Measurements from ENCODE around the gene ING3.
A peak's percentile ranks its signal among the peaks of the same experiment; 100 is the strongest.

Gene ING3

DNA sequence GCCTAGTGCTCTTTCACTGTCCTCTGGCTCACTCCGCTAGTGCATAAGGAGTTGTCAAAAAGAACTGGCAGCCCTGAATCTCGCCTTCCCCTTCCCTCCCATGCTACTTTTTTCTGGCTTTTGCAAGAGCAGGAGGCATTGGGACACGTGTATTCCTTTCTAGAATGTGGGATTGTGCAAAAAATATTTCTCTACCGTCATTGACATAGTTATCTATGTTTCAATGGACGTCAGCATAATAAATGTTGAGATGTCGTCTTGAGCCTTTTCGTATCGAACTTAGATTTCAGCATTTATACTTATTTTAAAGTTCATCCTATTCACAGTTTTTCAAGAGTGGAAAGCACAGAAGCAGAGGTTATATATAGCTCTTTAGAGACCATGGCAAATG is 727 bp downstream of the ING3 start:
- DNase-seq (ENCODE audit: low read depth): no peak
- no peaks in the 10 kb centered on the region for H3K9me3 ChIP-seq (ENCODE audit: control insufficient read depth, low read length)

GRCh38 chr7:120951826-120952225 is 1.2 kb downstream of the ING3 start:
- Histone ChIP-seq H3K36me3 (ENCODE audit: control insufficient read depth, insufficient read depth, low read length, severe bottlenecking) (peaks cover 37% of the 10 kb centered on the region), H3K9ac (ENCODE audit: low read length) (peak overlapping the region; percentile 94), H3K9me3 (ENCODE audit: control insufficient read depth, low read length) (no peaks in the 10 kb centered on the region), H3K4me3 (ENCODE audit: low read length) (peak overlapping the region; percentile 86), H3K4me1 (ENCODE audit: control insufficient read depth, insufficient read depth, low read length) (peaks cover 12% of the 10 kb centered on the region), H3K27me3 (replicated peaks; ENCODE audit: control insufficient read depth, insufficient read depth, low read length) (no peaks in the 10 kb centered on the region)
- no peak for DNase-seq (ENCODE audit: low read depth)

More for the DNA sequence above, 727 bp downstream of the ING3 start:
- peaks cover 32% of the 10 kb centered on the region for H3K36me3 ChIP-seq (ENCODE audit: control insufficient read depth, insufficient read depth, low read length, severe bottlenecking)
- peak overlapping the region; percentile 94 for H3K9ac ChIP-seq (ENCODE audit: low read length)
- peaks cover 12% of the 10 kb centered on the region for H3K4me1 ChIP-seq (ENCODE audit: control insufficient read depth, insufficient read depth, low read length)
- no peaks in the 10 kb centered on the region for H3K27me3 ChIP-seq (replicated peaks; ENCODE audit: control insufficient read depth, insufficient read depth, low read length)
- H3K4me3 ChIP-seq (ENCODE audit: low read length): peak overlapping the region; percentile 86

- no peak overlapping the region for H3K4me3 ChIP-seq (ENCODE audit: low read length)
- H3K27me3 ChIP-seq (replicated peaks; ENCODE audit: control insufficient read depth, insufficient read depth, low read length): no peaks in the 10 kb centered on the region
- no peak overlapping the region for H3K9ac ChIP-seq (ENCODE audit: low read length)
- peaks cover 7% of the 10 kb centered on the region for H3K4me1 ChIP-seq (ENCODE audit: control insufficient read depth, insufficient read depth, low read length)
- peaks cover 51% of the 10 kb centered on the region for H3K36me3 ChIP-seq (ENCODE audit: control insufficient read depth, insufficient read depth, low read length, severe bottlenecking)
- no peaks in the 10 kb centered on the region for H3K9me3 ChIP-seq (ENCODE audit: control insufficient read depth, low read length)
- DNase-seq (ENCODE audit: low read depth): no peak
These were observed 5.1 kb downstream of the ING3 start for GRCh38 chr7:120955577-120956149.

GRCh38 chr7:120959929-120960484 is 9.4 kb downstream of the ING3 start:
- no peak overlapping the region for H3K4me3 ChIP-seq (ENCODE audit: low read length)
- H3K9ac ChIP-seq (ENCODE audit: low read length): no peak overlapping the region
- no peak for DNase-seq (ENCODE audit: low read depth)
- H3K4me1 ChIP-seq (ENCODE audit: control insufficient read depth, insufficient read depth, low read length): no peaks in the 10 kb centered on the region
- H3K27me3 ChIP-seq (replicated peaks; ENCODE audit: control insufficient read depth, insufficient read depth, low read length): no peaks in the 10 kb centered on the region
- no peaks in the 10 kb centered on the region for H3K9me3 ChIP-seq (ENCODE audit: control insufficient read depth, low read length)
- peaks cover 37% of the 10 kb centered on the region for H3K36me3 ChIP-seq (ENCODE audit: control insufficient read depth, insufficient read depth, low read length, severe bottlenecking)

- Histone ChIP-seq H3K27me3 (replicated peaks; ENCODE audit: control insufficient read depth, insufficient read depth, low read length) (no peaks in the 10 kb centered on the region), H3K4me3 (ENCODE audit: low read length) (no peak overlapping the region), H3K36me3 (ENCODE audit: control insufficient read depth, insufficient read depth, low read length, severe bottlenecking) (peaks cover 37% of the 10 kb centered on the region), H3K4me1 (ENCODE audit: control insufficient read depth, insufficient read depth, low read length) (no peaks in the 10 kb centered on the region), H3K9me3 (ENCODE audit: control insufficient read depth, low read length) (no peaks in the 10 kb centered on the region), H3K9ac (ENCODE audit: low read length) (no peak overlapping the region)
- no peak for DNase-seq (ENCODE audit: low read depth)
These were observed 10.1 kb downstream of the ING3 start for GRCh38 chr7:120960714-120961113.

DNA sequence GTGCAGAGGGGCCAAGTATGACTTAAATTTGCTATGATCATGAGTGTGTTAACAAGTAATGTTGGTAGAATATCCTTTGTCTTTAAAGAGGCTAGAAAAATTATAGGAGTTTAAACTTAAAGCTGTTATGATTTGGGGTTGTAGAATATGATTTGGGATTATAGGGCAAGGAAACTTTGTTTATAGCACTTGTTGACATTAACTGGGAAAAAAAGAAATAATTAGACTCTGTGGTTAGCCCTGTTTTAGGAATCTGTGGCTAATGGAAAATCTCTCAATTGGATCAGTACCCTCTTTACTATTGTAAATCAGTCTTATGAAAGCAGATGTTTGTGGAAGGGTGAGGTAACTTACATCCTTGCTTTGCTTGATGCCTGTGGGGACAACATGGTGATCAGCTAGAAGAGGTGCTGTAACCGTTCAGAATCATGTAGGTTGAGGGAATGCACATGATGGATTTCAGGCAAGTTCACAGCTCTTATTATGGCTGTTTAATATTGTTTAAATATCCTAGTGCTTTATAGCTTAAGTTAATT is 11.1 kb downstream of the ING3 start:
- H3K4me3 ChIP-seq (ENCODE audit: low read length): no peak overlapping the region
- no peak overlapping the region for H3K9ac ChIP-seq (ENCODE audit: low read length)
- peaks cover 36% of the 10 kb centered on the region for H3K36me3 ChIP-seq (ENCODE audit: control insufficient read depth, insufficient read depth, low read length, severe bottlenecking)
- H3K4me1 ChIP-seq (ENCODE audit: control insufficient read depth, insufficient read depth, low read length): no peaks in the 10 kb centered on the region
- H3K9me3 ChIP-seq (ENCODE audit: control insufficient read depth, low read length): no peaks in the 10 kb centered on the region
- DNase-seq (ENCODE audit: low read depth): no peak
- H3K27me3 ChIP-seq (replicated peaks; ENCODE audit: control insufficient read depth, insufficient read depth, low read length): no peaks in the 10 kb centered on the region

DNA sequence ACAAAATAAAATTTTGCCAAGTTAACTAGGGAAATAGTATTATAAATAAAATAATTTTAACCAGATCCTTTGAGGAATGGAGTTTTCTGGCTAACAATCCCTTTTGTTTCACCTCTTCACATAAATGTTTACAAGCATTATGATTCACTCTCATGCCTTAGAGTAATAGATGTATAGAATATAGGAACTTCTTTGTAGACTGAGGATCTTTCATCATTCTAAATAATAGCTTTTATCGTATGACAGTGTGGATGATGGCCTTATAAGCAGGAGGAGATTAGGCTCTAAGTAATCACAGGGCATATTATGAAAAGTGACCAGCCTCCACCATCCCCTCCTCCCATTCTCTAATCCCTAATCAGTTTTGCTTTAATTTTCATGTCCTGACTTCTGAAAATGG is 13.5 kb downstream of the ING3 start:
- no peaks in the 10 kb centered on the region for H3K9me3 ChIP-seq (ENCODE audit: control insufficient read depth, low read length)
- DNase-seq (ENCODE audit: low read depth): no peak
- no peak overlapping the region for H3K9ac ChIP-seq (ENCODE audit: low read length)
- H3K27me3 ChIP-seq (replicated peaks; ENCODE audit: control insufficient read depth, insufficient read depth, low read length): no peaks in the 10 kb centered on the region
- no peak overlapping the region for H3K4me3 ChIP-seq (ENCODE audit: low read length)
- peaks cover 50% of the 10 kb centered on the region for H3K36me3 ChIP-seq (ENCODE audit: control insufficient read depth, insufficient read depth, low read length, severe bottlenecking)
- H3K4me1 ChIP-seq (ENCODE audit: control insufficient read depth, insufficient read depth, low read length): no peaks in the 10 kb centered on the region

GRCh38 chr7:120966961-120967360 is 16.4 kb downstream of the ING3 start:
- no peak for DNase-seq (ENCODE audit: low read depth)

DNA sequence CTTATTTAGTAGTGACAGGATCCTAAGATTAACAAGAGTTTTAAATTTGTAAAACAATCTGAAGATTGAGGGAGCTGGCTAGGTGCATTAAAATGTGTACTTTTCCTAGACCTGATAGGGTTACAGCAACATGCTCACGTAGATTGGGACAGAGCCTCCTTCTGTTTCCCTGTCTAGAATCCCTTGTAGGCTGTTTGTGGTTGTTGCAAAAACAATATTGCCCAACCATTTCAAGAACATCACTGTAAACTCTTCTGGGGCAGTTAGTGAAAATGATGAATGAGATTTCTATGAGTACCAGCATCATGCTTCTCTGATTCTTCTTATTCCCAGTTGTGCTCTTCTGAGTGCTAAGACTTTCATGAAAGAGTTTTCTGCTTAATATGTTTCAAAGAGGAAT is 23.3 kb downstream of the ING3 start:
- no peaks in the 10 kb centered on the region for H3K9me3 ChIP-seq (ENCODE audit: control insufficient read depth, low read length)
- no peaks in the 10 kb centered on the region for H3K4me1 ChIP-seq (ENCODE audit: control insufficient read depth, insufficient read depth, low read length)
- no peak overlapping the region for H3K9ac ChIP-seq (ENCODE audit: low read length)
- H3K36me3 ChIP-seq (ENCODE audit: control insufficient read depth, insufficient read depth, low read length, severe bottlenecking): peaks cover 69% of the 10 kb centered on the region
- no peak overlapping the region for H3K4me3 ChIP-seq (ENCODE audit: low read length)
- DNase-seq (ENCODE audit: low read depth): peak; percentile 66
- H3K27me3 ChIP-seq (replicated peaks; ENCODE audit: control insufficient read depth, insufficient read depth, low read length): no peaks in the 10 kb centered on the region

More at GRCh38 chr7:120966961-120967360, 16.4 kb downstream of the ING3 start:
- Histone ChIP-seq H3K4me1 (ENCODE audit: control insufficient read depth, insufficient read depth, low read length) (no peaks in the 10 kb centered on the region), H3K27me3 (replicated peaks; ENCODE audit: control insufficient read depth, insufficient read depth, low read length) (no peaks in the 10 kb centered on the region), H3K4me3 (ENCODE audit: low read length) (no peak overlapping the region), H3K9me3 (ENCODE audit: control insufficient read depth, low read length) (no peaks in the 10 kb centered on the region), H3K9ac (ENCODE audit: low read length) (no peak overlapping the region), H3K36me3 (ENCODE audit: control insufficient read depth, insufficient read depth, low read length, severe bottlenecking) (peaks cover 71% of the 10 kb centered on the region)

DNA sequence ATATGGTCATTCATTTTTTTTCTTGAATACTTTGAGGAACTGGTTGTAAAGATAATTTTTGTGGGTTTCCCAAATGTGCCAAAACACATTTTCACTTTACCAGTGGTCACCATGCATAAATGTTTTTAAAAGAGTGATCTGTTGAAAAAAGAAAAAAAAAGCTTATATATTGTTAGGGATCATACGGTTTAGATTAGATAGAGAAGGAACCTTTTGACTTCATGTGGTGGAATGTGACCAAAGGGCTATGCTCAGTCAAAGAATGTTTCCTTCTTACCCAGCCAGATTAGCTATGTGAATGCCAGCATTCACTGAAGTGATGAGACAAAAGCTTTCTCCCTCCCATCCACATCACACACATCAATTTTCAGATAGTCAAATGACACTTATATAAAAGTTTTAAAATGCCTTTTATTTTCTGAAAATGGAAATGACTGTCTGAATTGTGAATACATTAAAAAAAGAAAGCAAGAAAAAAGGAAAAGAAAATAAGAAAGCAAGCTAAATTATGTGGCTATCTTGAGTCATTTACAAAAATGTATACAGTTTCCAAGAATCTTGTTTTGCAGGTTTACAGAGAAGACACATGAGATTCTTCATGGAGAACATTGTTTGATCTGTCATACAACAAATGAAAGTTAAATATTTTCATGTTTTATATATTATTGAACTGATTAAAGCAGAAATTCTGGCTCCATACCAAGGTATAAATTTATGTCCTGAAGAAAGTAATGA is 29.4 kb downstream of the ING3 start:
- H3K4me1 ChIP-seq (ENCODE audit: control insufficient read depth, insufficient read depth, low read length): peaks cover 20% of the 10 kb centered on the region
- H3K4me3 ChIP-seq (ENCODE audit: low read length): no peak overlapping the region
- H3K9ac ChIP-seq (ENCODE audit: low read length): no peak overlapping the region
- no peaks in the 10 kb centered on the region for H3K27me3 ChIP-seq (replicated peaks; ENCODE audit: control insufficient read depth, insufficient read depth, low read length)
- H3K36me3 ChIP-seq (ENCODE audit: control insufficient read depth, insufficient read depth, low read length, severe bottlenecking): peaks cover 21% of the 10 kb centered on the region
- DNase-seq (ENCODE audit: low read depth): peak; percentile 46
- H3K9me3 ChIP-seq (ENCODE audit: control insufficient read depth, low read length): no peaks in the 10 kb centered on the region

- H3K4me3 ChIP-seq (ENCODE audit: low read length): no peak overlapping the region
- H3K36me3 ChIP-seq (ENCODE audit: control insufficient read depth, insufficient read depth, low read length, severe bottlenecking): peaks cover 10% of the 10 kb centered on the region
- no peaks in the 10 kb centered on the region for H3K9me3 ChIP-seq (ENCODE audit: control insufficient read depth, low read length)
- DNase-seq (ENCODE audit: low read depth): no peak
- peaks cover 20% of the 10 kb centered on the region for H3K4me1 ChIP-seq (ENCODE audit: control insufficient read depth, insufficient read depth, low read length)
- no peak overlapping the region for H3K9ac ChIP-seq (ENCODE audit: low read length)
- H3K27me3 ChIP-seq (replicated peaks; ENCODE audit: control insufficient read depth, insufficient read depth, low read length): no peaks in the 10 kb centered on the region
These were observed 30.5 kb downstream of the ING3 start for GRCh38 chr7:120981117-120981516.
